HepG2 (cell line): ENCODE data around the gene APBA1. TPM values are rescaled to one million over a fixed set of nuclear protein-coding genes. Genes with fewer than 3 reads are reported as not detected.

Experiments
- ATAC-seq: fragments of 200-7000 bp; cut with Tn5 transposase; 3 replicates; pipeline ENCODE4 v1.9.1; 2020; ENCODE audit warnings: mild to moderate bottlenecking, moderate library complexity
- BruUV-seq: library from RNA; stranded (reverse); fragments of 400-500 nt; replicated peaks from 2 replicates; lab custom pipeline; 2021; lab: Mats Ljungman, UMichigan
- CTCF ChIA-PET: fragments of 300-600 bp; formaldehyde crosslinking; extraction: SDS; loops from one replicate; lab custom pipeline; 2021; ENCODE audit warnings: low total read pairs, inconsistent platforms, low intra/inter-chr PET ratio; lab: Yijun Ruan, JAX
- POLR2A ChIA-PET: fragments of 350-600 bp; sonication (Branson Sonifier 250); formaldehyde crosslinking; loops from one replicate; lab custom pipeline; 2020; ENCODE audit warnings: antibody characterized with exemption, inconsistent platforms; lab: Yijun Ruan, JAX
- DNase-seq: peaks from one replicate; pipeline ENCODE4 v3.0.0-alpha.2; 2015; ENCODE audit warnings: low spot score
- FAIRE-seq: peaks from 3 replicates; lab custom pipeline; 2011; peaks lifted over from hg19 to GRCh38; lab: Jason Lieb, UNC
- H2AFZ ChIP-seq: one replicate; pipeline ENCODE4 v1.6.1; 2011; ENCODE audit warnings: low read length, inconsistent platforms
- H3K27ac ChIP-seq: fragments of 300-600 bp; 3 replicates; pipeline ENCODE4 v1.8.0; 2011; ENCODE audit warnings: mixed run types, mild to moderate bottlenecking, mixed read lengths, low read length, inconsistent platforms; ENCODE audit not compliant: insufficient read depth; ENCODE audit errors: extremely low read length
- H3K27me3 ChIP-seq, 2 experiments: fragments of 200-600 bp in 1 of 2; 2 replicates in 1 of 2; 3 replicates in 1 of 2; pipeline versions ENCODE4 v1.6.0 to v1.8.0; 2011; ENCODE audit warnings: low read length in 2 of 2, mild to moderate bottlenecking in 2 of 2, moderate library complexity in 2 of 2, inconsistent platforms in 1 of 2; ENCODE audit not compliant: insufficient read depth in 2 of 2, control insufficient read depth in 1 of 2
- H3K36me3 ChIP-seq, 2 experiments: fragments of 200-600 bp in 1 of 2; replicated peaks in 1 of 2; 2 replicates in 1 of 2; 3 replicates in 1 of 2; pipeline versions ENCODE4 v1.5.1 to v1.8.0; 2011; ENCODE audit warnings: low read length in 2 of 2, inconsistent platforms in 1 of 2; ENCODE audit not compliant: insufficient read depth in 2 of 2, control insufficient read depth in 1 of 2
- H3K4me1 ChIP-seq: 2 replicates; pipeline ENCODE4 v1.5.1; 2012; ENCODE audit warnings: low read length, inconsistent platforms; ENCODE audit not compliant: insufficient read depth
- H3K4me2 ChIP-seq: 2 replicates; pipeline ENCODE4 v1.6.0; 2011; ENCODE audit warnings: low read depth, low read length, inconsistent platforms
- H3K4me3 ChIP-seq, 3 experiments: fragments of 200-600 bp in 1 of 3; sonication (generic), shearing (Covaris generic) in 1 of 3; replicated peaks in 1 of 3; 2 replicates each; pipeline ENCODE4 v1.5.1; 2011 to 2016; ENCODE audit warnings: low read length in 3 of 3, inconsistent platforms in 2 of 3, low read depth in 2 of 3, mild to moderate bottlenecking in 2 of 3, control low read depth in 1 of 3, mixed read lengths in 1 of 3; ENCODE audit not compliant: insufficient read depth in 1 of 3
- H3K79me2 ChIP-seq: one replicate; pipeline ENCODE4 v1.6.1; 2011; ENCODE audit warnings: low read length, inconsistent platforms; ENCODE audit not compliant: insufficient read depth
- H3K9ac ChIP-seq: 2 replicates; pipeline ENCODE4 v1.6.0; 2011; ENCODE audit warnings: mild to moderate bottlenecking, low read depth, low read length, inconsistent platforms; ENCODE audit not compliant: insufficient read depth
- H3K9me3 ChIP-seq: 2 replicates; pipeline ENCODE4 v1.5.1; 2012; ENCODE audit warnings: mild to moderate bottlenecking, low read length
- H4K20me1 ChIP-seq: 2 replicates; pipeline ENCODE4 v1.6.0; 2011; ENCODE audit warnings: inconsistent platforms, mild to moderate bottlenecking, low read length, moderate library complexity; ENCODE audit not compliant: insufficient read depth
- DNMT3B ChIP-seq: conservative IDR thresholded peaks from 2 replicates; pipeline ENCODE4 v1.6.1; 2016; ENCODE audit warnings: missing biosample characterization, control low read depth
- MATR3 ChIP-seq: sonication (generic); formaldehyde crosslinking; IDR thresholded peaks from 2 replicates; pipeline ENCODE4 v1.4.0; 2020; ENCODE audit warnings: missing genetic modification reagents
- MTF1 ChIP-seq: sonication (generic); formaldehyde crosslinking; IDR thresholded peaks from 2 replicates; pipeline ENCODE4 v1.5.0; 2020; ENCODE audit warnings: missing genetic modification reagents
- TOE1 ChIP-seq: sonication (generic); formaldehyde crosslinking; IDR thresholded peaks from 2 replicates; pipeline ENCODE4 v1.4.0; 2020; ENCODE audit warnings: mild to moderate bottlenecking, missing genetic modification reagents
- TOPORS ChIP-seq: sonication (generic); formaldehyde crosslinking; IDR thresholded peaks from 2 replicates; pipeline ENCODE4 v1.8.0; 2023; ENCODE audit warnings: mild to moderate bottlenecking, missing genetic modification reagents
- ZNF124 ChIP-seq: sonication (generic); formaldehyde crosslinking; IDR thresholded peaks from 2 replicates; pipeline ENCODE4 v1.4.0; 2020; ENCODE audit warnings: missing genetic modification reagents
- ZNF451 ChIP-seq: sonication (generic); formaldehyde crosslinking; IDR thresholded peaks from 2 replicates; pipeline ENCODE4 v1.5.0; 2020; ENCODE audit warnings: mild to moderate bottlenecking, missing genetic modification reagents
- ZNF619 ChIP-seq: sonication (generic); formaldehyde crosslinking; IDR thresholded peaks from 2 replicates; pipeline ENCODE4 v1.4.0; 2020; ENCODE audit warnings: mild to moderate bottlenecking, missing genetic modification reagents
- ZNF788 ChIP-seq: sonication (generic); formaldehyde crosslinking; IDR thresholded peaks from 2 replicates; pipeline ENCODE4 v1.5.0; 2020; ENCODE audit warnings: mild to moderate bottlenecking, missing genetic modification reagents, borderline replicate concordance
- WGBS: methylation state at CpG from one replicate; pipeline ENCODE4 v1.1.6; 2017; ENCODE audit warnings: low lambda C conversion rate; 5-methylcytosine and 5-hydroxymethylcytosine counted together
- in situ Hi-C: cut with HindIII; loops from 2 replicates; pipeline ENCODE4 v1.10.0; 2017; ENCODE audit warnings: low pct_unique_long_range_greater_than_20kb; ENCODE audit not compliant: extremely low pct_ligation_motif_present
- intact Hi-C: fragments of 100-400 bp; cut with micrococcal nuclease; formaldehyde crosslinking; loops from one replicate; pipeline ENCODE4 v1.10.0; 2022; ENCODE audit not compliant: unreplicated experiment
- polyA plus RNA-seq, 8 experiments: library from polyadenylated mRNA; depleted of rRNA in 3 of 8; stranded (reverse) in 7 of 8; unstranded in 1 of 8; fragments of >200 nt; fragmentation: Illumina TruSeq in 4 of 8; extraction: Trizol in 4 of 8; gene quantifications; 2 replicates each; pipeline versions ENCODE4 v1.2.1 to v1.2.3, GENCODE V29; 2011 to 2016; ENCODE audit warnings: low read depth in 4 of 8, missing spikeins in 1 of 8, mixed read lengths in 1 of 8; ENCODE audit not compliant: insufficient read depth in 1 of 8
- total RNA-seq, 5 experiments: library from RNA; depleted of rRNA; stranded (reverse); fragments of >200 nt; fragmentation: Illumina TruSeq; extraction: Trizol; gene quantifications; 2 replicates each; pipeline ENCODE4 v1.2.3, GENCODE V29; 2016; ENCODE audit warnings: low read depth in 1 of 5
- TF ChIP-seq, protein P1 (sequence below): sonication (generic); formaldehyde crosslinking; IDR thresholded peaks from 2 replicates; pipeline ENCODE4 v1.4.0; 2020; ENCODE audit warnings: low read depth, mild to moderate bottlenecking, missing genetic modification reagents

The APBA1 gene
- total and polyA plus RNA-seq, 2 of the 13 experiments (the other 11 are each of a cell fraction or from before 2014, with no cell fraction given) = 0.15 TPM; not detected in 1

DNA sequence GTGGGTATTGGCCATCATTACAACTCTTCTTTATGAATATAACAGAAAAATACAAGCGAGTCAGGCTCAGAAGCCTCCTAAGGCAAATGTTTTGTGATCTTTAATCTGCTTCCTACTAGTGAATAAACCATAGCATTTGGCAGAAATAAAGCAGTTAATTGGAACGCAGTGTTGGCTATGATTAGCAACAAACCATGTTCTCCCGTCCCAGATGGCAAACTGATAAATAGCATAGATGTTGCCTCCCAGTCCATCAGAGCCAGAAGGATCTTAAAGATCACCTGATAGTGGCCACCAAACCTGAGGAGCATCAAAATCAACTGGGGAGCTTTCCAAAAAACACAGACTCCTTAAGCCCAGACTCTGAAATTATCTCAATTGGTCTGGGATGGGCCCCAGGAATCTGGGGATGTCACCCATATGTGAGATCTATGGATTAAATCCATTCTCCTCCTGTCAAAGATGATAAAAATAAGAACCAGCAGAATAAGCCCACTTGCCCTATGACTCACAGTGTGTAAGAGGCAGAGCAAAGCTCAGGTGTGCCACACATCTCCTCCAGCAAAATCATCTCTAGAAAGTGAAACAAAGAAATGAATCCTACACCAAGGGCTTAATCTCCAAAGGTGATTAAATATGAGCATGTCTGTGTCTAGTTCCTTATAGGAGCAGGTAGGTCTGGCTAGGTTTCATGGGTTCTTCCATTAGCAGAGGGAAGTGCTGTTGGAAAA is 50.3 kb downstream of the APBA1 start:
- CTCF ChIA-PET = no interaction called here
- no peaks in the 10 kb centered on the region for H4K20me1 ChIP-seq
- ATAC-seq (no peak), DNase-seq (no peak), FAIRE-seq (no peak)
- no peak overlapping the region for H2AFZ ChIP-seq
- H3K4me2 ChIP-seq = no peak overlapping the region
- BruUV-seq = no TSS peak
- no peaks in the 10 kb centered on the region for H3K79me2 ChIP-seq
- TF ChIP-seq MTF1 (CRISPR knock-in tag) (no peak), TOE1 (CRISPR knock-in tag) (no peak), ZNF451 (CRISPR knock-in tag) (no peak), DNMT3B (no peak), TOPORS (CRISPR knock-in tag) (no peak), MATR3 (CRISPR knock-in tag) (no peak)
- TF ChIP-seq, protein P1, sequence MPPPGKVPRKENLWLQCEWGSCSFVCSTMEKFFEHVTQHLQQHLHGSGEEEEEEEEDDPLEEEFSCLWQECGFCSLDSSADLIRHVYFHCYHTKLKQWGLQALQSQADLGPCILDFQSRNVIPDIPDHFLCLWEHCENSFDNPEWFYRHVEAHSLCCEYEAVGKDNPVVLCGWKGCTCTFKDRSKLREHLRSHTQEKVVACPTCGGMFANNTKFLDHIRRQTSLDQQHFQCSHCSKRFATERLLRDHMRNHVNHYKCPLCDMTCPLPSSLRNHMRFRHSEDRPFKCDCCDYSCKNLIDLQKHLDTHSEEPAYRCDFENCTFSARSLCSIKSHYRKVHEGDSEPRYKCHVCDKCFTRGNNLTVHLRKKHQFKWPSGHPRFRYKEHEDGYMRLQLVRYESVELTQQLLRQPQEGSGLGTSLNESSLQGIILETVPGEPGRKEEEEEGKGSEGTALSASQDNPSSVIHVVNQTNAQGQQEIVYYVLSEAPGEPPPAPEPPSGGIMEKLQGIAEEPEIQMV = no peak
- H3K4me3 ChIP-seq = no peak overlapping the region
- POLR2A ChIA-PET = no interaction called here
- H3K27ac ChIP-seq = no peak overlapping the region
- no peaks in the 10 kb centered on the region for H3K4me1 ChIP-seq
- H3K27me3 ChIP-seq = no peaks in the 10 kb centered on the region
- H3K36me3 ChIP-seq = no peaks in the 10 kb centered on the region
- H3K9me3 ChIP-seq = no peaks in the 10 kb centered on the region
- H3K9ac ChIP-seq = no peak overlapping the region
- 31% methylated on average over 3 of the region's 3 CpGs for WGBS
- intact Hi-C loops = no loop called here
- in situ Hi-C loops = no loop called here

DNA sequence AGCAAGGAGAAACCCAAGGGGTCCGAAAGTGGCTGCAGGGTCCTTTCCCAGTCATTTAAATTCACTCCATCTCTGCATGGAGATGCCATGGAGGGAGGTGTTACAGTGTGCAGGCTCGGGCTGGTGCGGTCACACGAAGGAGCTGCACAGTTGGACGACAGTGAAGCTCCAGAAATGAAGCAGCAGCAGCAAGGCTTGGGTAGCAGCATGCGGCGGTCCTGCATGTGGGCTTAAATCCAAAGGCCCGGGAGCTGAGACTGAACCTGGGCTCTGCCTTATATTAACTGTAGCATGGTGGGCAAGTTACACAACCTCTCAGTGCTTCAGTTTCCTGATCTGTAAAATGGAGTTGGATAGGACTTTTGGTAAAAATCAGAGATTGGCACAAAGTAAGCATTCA is 51.4 kb downstream of the APBA1 start:
- POLR2A ChIA-PET = no interaction called here
- no TSS peak for BruUV-seq
- WGBS = 15% methylated on average over 2 of the region's 8 CpGs
- H3K4me3 ChIP-seq = no peak overlapping the region
- H3K27me3 ChIP-seq = no peaks in the 10 kb centered on the region
- no peaks in the 10 kb centered on the region for H3K79me2 ChIP-seq
- TF ChIP-seq ZNF619 (CRISPR knock-in tag) = no peak
- no peak for TF ChIP-seq ZNF788
- no peak for TF ChIP-seq ZNF124 (CRISPR knock-in tag)
- H3K4me1 ChIP-seq = no peaks in the 10 kb centered on the region
- in situ Hi-C loops = no loop called here
- CTCF ChIA-PET = no interaction called here
- no peak for FAIRE-seq
- no peak overlapping the region for H3K4me2 ChIP-seq
- no peak overlapping the region for H3K27ac ChIP-seq
- no peaks in the 10 kb centered on the region for H4K20me1 ChIP-seq
- no peak for ATAC-seq
- no peaks in the 10 kb centered on the region for H3K9me3 ChIP-seq
- intact Hi-C loops = no loop called here
- DNase-seq = no peak
- no peak overlapping the region for H2AFZ ChIP-seq
- no peaks in the 10 kb centered on the region for H3K36me3 ChIP-seq
- H3K9ac ChIP-seq = no peak overlapping the region
